SK-N-MC (cell line): ENCODE results near the gene DMRTB1.

ENCODE experiments used
- EZH2 ChIP-seq: fragments of 200-600 bp; sonication (generic); IDR thresholded peaks from one replicate; pipeline ENCODE4 v1.6.1; 2017; ENCODE audit warnings: antibody characterized with exemption
- FOXP2 ChIP-seq: optimal IDR thresholded peaks from 2 replicates; pipeline ENCODE3; 2011; ENCODE audit warnings: mild to moderate bottlenecking, moderate library complexity; ENCODE audit not compliant: insufficient read depth; ENCODE audit errors: extremely low read length, control extremely low read depth

GRCh38 chr1:53438427-53439336, 20.5 kb upstream of the DMRTB1 start:
- no peak for TF ChIP-seq EZH2
- no peak for TF ChIP-seq FOXP2
